OCI-LY3 (cell line): ENCODE data around the gene OXLD1.

ENCODE experiments used
- H2AFZ ChIP-seq: fragments of 200-600, 300-600 bp; shearing (Covaris generic); 2 replicates; pipeline ENCODE4 v1.6.0; 2014; ENCODE audit warnings: antibody characterized with exemption, low read depth, low read length
- H3K27ac ChIP-seq: fragments of 200-600, 300-600 bp; sonication (generic); 2 replicates; pipeline ENCODE4 v1.5.1; 2014; ENCODE audit warnings: mild to moderate bottlenecking, low read length, moderate library complexity, mixed read lengths
- H3K27me3 ChIP-seq: fragments of 200-600, 300-600 bp; sonication (generic); 2 replicates; pipeline ENCODE4 v1.6.1; 2014; ENCODE audit warnings: low read depth, low read length, mixed read lengths
- H3K36me3 ChIP-seq: fragments of 200-600, 300-600 bp; sonication (generic); replicated peaks from 2 replicates; pipeline ENCODE3; 2014; ENCODE audit warnings: low read depth, low read length, mixed read lengths
- H3K4me1 ChIP-seq: fragments of 300-600, 200-600 bp; sonication (generic); 2 replicates; pipeline ENCODE4 v1.6.1; 2014; ENCODE audit warnings: low read length, mixed read lengths
- H3K4me2 ChIP-seq: fragments of 200-600, 300-600 bp; sonication (generic); 2 replicates; pipeline ENCODE4 v1.6.1; 2014; ENCODE audit warnings: low read length, mixed read lengths
- H3K4me3 ChIP-seq: fragments of 300-600, 200-600 bp; sonication (generic); 2 replicates; pipeline ENCODE4 v1.5.1; 2014; ENCODE audit warnings: antibody characterized with exemption, mild to moderate bottlenecking, low read length, moderate library complexity
- H3K79me2 ChIP-seq: fragments of 300-600, 200-600 bp; shearing (Covaris generic); 2 replicates; pipeline ENCODE4 v1.6.1; 2014; ENCODE audit warnings: mild to moderate bottlenecking, low read length, mixed read lengths
- H3K9ac ChIP-seq: fragments of 300-600, 200-600 bp; shearing (Covaris generic); 2 replicates; pipeline ENCODE4 v1.6.0; 2014; ENCODE audit warnings: mild to moderate bottlenecking, low read length, moderate library complexity
- H3K9me3 ChIP-seq: fragments of 200-600, 300-600 bp; shearing (Covaris generic); 2 replicates; pipeline ENCODE4 v1.6.1; 2014; ENCODE audit warnings: low read length, mixed read lengths; ENCODE audit not compliant: insufficient read depth
- H4K20me1 ChIP-seq: fragments of 200-600, 300-600 bp; sonication (generic); 2 replicates; pipeline ENCODE4 v1.6.1; 2016; ENCODE audit warnings: low read length, mixed read lengths; ENCODE audit not compliant: insufficient read depth
- CTCF ChIP-seq: fragments of 200-600, 300-600 bp; sonication (generic); IDR thresholded peaks from 2 replicates; pipeline ENCODE4 v1.5.1; 2014; ENCODE audit warnings: antibody characterized with exemption, low read length, low read depth
- EZH2phosphoT487 ChIP-seq: fragments of 200-600 bp; shearing (Covaris generic); IDR thresholded peaks from 2 replicates; pipeline ENCODE4 v1.6.1; 2018; ENCODE audit warnings: antibody characterized with exemption, mixed run types, low read depth

OXLD1 gene

GRCh38 chr17:81648707-81649085, 17.7 kb downstream of the OXLD1 start:
- H3K36me3 ChIP-seq = no peaks in the 10 kb centered on the region
- no peaks in the 10 kb centered on the region for H3K79me2 ChIP-seq
- H3K27me3 ChIP-seq = no peaks in the 10 kb centered on the region
- no peaks in the 10 kb centered on the region for H4K20me1 ChIP-seq
- no peak overlapping the region for H3K4me2 ChIP-seq
- H3K4me3 ChIP-seq = no peak overlapping the region
- no peak overlapping the region for H3K27ac ChIP-seq
- H2AFZ ChIP-seq = no peak overlapping the region
- TF ChIP-seq EZH2phosphoT487 (no peak), CTCF (no peak)
- no peak overlapping the region for H3K9ac ChIP-seq
- H3K9me3 ChIP-seq = no peaks in the 10 kb centered on the region
- no peaks in the 10 kb centered on the region for H3K4me1 ChIP-seq

GRCh38 chr17:81648013-81648706, 18.2 kb downstream of the OXLD1 start:
- Histone ChIP-seq H3K4me3 (no peak overlapping the region), H4K20me1 (no peaks in the 10 kb centered on the region), H3K4me1 (no peaks in the 10 kb centered on the region), H2AFZ (no peak overlapping the region), H3K9ac (no peak overlapping the region), H3K79me2 (no peaks in the 10 kb centered on the region), H3K36me3 (no peaks in the 10 kb centered on the region), H3K27me3 (no peaks in the 10 kb centered on the region), H3K27ac (no peak overlapping the region), H3K9me3 (no peaks in the 10 kb centered on the region), H3K4me2 (no peak overlapping the region)
- TF ChIP-seq EZH2phosphoT487 (no peak), CTCF (no peak)

GRCh38 chr17:81647640-81648012, 18.8 kb downstream of the OXLD1 start:
- Histone ChIP-seq H3K4me2 (no peak overlapping the region), H3K9ac (no peak overlapping the region), H3K9me3 (no peaks in the 10 kb centered on the region), H3K36me3 (no peaks in the 10 kb centered on the region), H3K27ac (no peak overlapping the region), H3K4me3 (no peak overlapping the region), H3K27me3 (no peaks in the 10 kb centered on the region), H3K79me2 (no peaks in the 10 kb centered on the region), H4K20me1 (no peaks in the 10 kb centered on the region), H2AFZ (no peak overlapping the region), H3K4me1 (no peaks in the 10 kb centered on the region)
- TF ChIP-seq EZH2phosphoT487 = no peak
- TF ChIP-seq CTCF = no peak

- H3K9ac ChIP-seq = no peak overlapping the region
- H3K27me3 ChIP-seq = no peaks in the 10 kb centered on the region
- no peaks in the 10 kb centered on the region for H3K36me3 ChIP-seq
- no peaks in the 10 kb centered on the region for H3K9me3 ChIP-seq
- no peaks in the 10 kb centered on the region for H3K4me1 ChIP-seq
- no peak for TF ChIP-seq EZH2phosphoT487
- no peak for TF ChIP-seq CTCF
- no peaks in the 10 kb centered on the region for H3K79me2 ChIP-seq
- no peak overlapping the region for H3K4me2 ChIP-seq
- H2AFZ ChIP-seq = no peak overlapping the region
- H3K4me3 ChIP-seq = no peak overlapping the region
- no peaks in the 10 kb centered on the region for H4K20me1 ChIP-seq
- no peak overlapping the region for H3K27ac ChIP-seq
Measured at GRCh38 chr17:81646869-81647600, 19.4 kb downstream of the OXLD1 start.
